ENCODE data around the gene IZUMO4. TPM values are rescaled to one million over a fixed set of nuclear protein-coding genes. Genes with fewer than 3 reads are reported as not detected.
A peak's percentile ranks its signal among the peaks of the same experiment; 100 is the strongest.

Gene IZUMO4
- total and polyA plus RNA-seq, 10 of the 15 experiments (the other 5 are each of a cell fraction or from before 2014, with no cell fraction given): 0.53 to 27.1 (median 7.5) TPM

GRCh38 chr19:2108251-2109016 lies 11.7 kb downstream of the IZUMO4 start:
- no peaks in the 10 kb centered on the region; the same call in 2 of the 3 replicates for H3K9me3 ChIP-seq (replicated peaks; ENCODE audit: control insufficient read depth, insufficient read depth, low read length)
- peaks cover 29 to 62% of the 10 kb centered on the region in 2 experiments; a peak in 3 of 4 replicates for H3K36me3 ChIP-seq (ENCODE audit: control insufficient read depth in 2 of 2, insufficient read depth in 2 of 2, low read length in 1 of 2)
- in situ Hi-C loops (cut with MboI): no loop called here
- DNase-seq (ENCODE audit: low read depth, low spot score) (no peak), FAIRE-seq (no peak), ATAC-seq (no peak)
- no peaks in the 10 kb centered on the region for H3K27me3 ChIP-seq (replicated peaks in 1 of 2; ENCODE audit: control insufficient read depth in 2 of 2, insufficient read depth in 2 of 2, low read length in 1 of 2)
- H3K4me2 ChIP-seq (ENCODE audit: control insufficient read depth, insufficient read depth): no peak overlapping the region
- H3K4me1 ChIP-seq (ENCODE audit: control insufficient read depth, insufficient read depth, low read length): no peaks in the 10 kb centered on the region
- WGBS (ENCODE audit: insufficient coverage, insufficient replicate concordance, low lambda C conversion rate, missing lambda C conversion rate): 95% methylated on average over 23 of the region's 23 CpGs
- intact Hi-C loops (cut with micrococcal nuclease; ENCODE audit: unreplicated experiment): no loop called here
- H3K4me3 ChIP-seq: no peak overlapping the region
- H3K9ac ChIP-seq (ENCODE audit: control insufficient read depth, insufficient read depth, low read length): no peak overlapping the region
- ChIA-PET RAD21 (ENCODE audit: unreplicated experiment) (no interaction called here), CTCF (no interaction called here), SMC1A (ENCODE audit: uncharacterized antibody, unreplicated experiment) (no interaction called here), POLR2A (no interaction called here)
- H3K79me2 ChIP-seq (ENCODE audit: control insufficient read depth, insufficient read depth, low read length): peaks cover 3% of the 10 kb centered on the region
- H2AFZ ChIP-seq (ENCODE audit: control insufficient read depth, low read depth, low read length): no peak overlapping the region
- no peak overlapping the region for H3K27ac ChIP-seq (ENCODE audit: control insufficient read depth, insufficient read depth)
- no TSS peak for BruUV-seq (replicated peaks)
- no peaks in the 10 kb centered on the region for H4K20me1 ChIP-seq (ENCODE audit: control insufficient read depth, insufficient read depth)
- TF ChIP-seq TAF1 (IDR thresholded peaks at IDR 0.05; ENCODE audit: borderline replicate concordance, low read depth, low read length): no peak
- TF ChIP-seq POLR2A (IDR thresholded peaks at IDR 0.05; ENCODE audit: low read depth, low read length): peak; percentile 24; the same call in 1 of the 2 replicates

- Histone ChIP-seq H3K27me3 (replicated peaks in 1 of 2; ENCODE audit: control insufficient read depth in 2 of 2, insufficient read depth in 2 of 2, low read length in 1 of 2) (no peaks in the 10 kb centered on the region), H3K4me1 (ENCODE audit: control insufficient read depth, insufficient read depth, low read length) (no peaks in the 10 kb centered on the region), H3K27ac (ENCODE audit: control insufficient read depth, insufficient read depth) (no peak overlapping the region), H3K36me3 (ENCODE audit: control insufficient read depth in 2 of 2, insufficient read depth in 2 of 2, low read length in 1 of 2) (peaks cover 24 to 64% of the 10 kb centered on the region in 2 experiments; a peak in 3 of 4 replicates), H3K4me3 (no peak overlapping the region), H2AFZ (ENCODE audit: control insufficient read depth, low read depth, low read length) (no peak overlapping the region), H3K9ac (ENCODE audit: control insufficient read depth, insufficient read depth, low read length) (no peak overlapping the region), H4K20me1 (ENCODE audit: control insufficient read depth, insufficient read depth) (no peaks in the 10 kb centered on the region), H3K4me2 (ENCODE audit: control insufficient read depth, insufficient read depth) (no peak overlapping the region), H3K9me3 (replicated peaks; ENCODE audit: control insufficient read depth, insufficient read depth, low read length) (no peaks in the 10 kb centered on the region; the same call in 2 of the 3 replicates), H3K79me2 (ENCODE audit: control insufficient read depth, insufficient read depth, low read length) (peaks cover 2% of the 10 kb centered on the region)
- ChIA-PET POLR2A (no interaction called here), CTCF (no interaction called here), RAD21 (ENCODE audit: unreplicated experiment) (no interaction called here), SMC1A (ENCODE audit: uncharacterized antibody, unreplicated experiment) (no interaction called here)
- in situ Hi-C loops (cut with MboI) (no loop called here), intact Hi-C loops (cut with micrococcal nuclease; ENCODE audit: unreplicated experiment) (no loop called here)
- no TSS peak for BruUV-seq (replicated peaks)
- ATAC-seq (no peak), FAIRE-seq (no peak), DNase-seq (ENCODE audit: low read depth, low spot score) (no peak)
- 96% methylated on average over 31 of the region's 31 CpGs for WGBS (ENCODE audit: insufficient coverage, insufficient replicate concordance, low lambda C conversion rate, missing lambda C conversion rate)
- TF ChIP-seq NFYB (IDR thresholded peaks at IDR 0.05; ENCODE audit: insufficient read depth, low read depth, low read length) (no peak), FOS (IDR thresholded peaks at IDR 0.05; ENCODE audit: borderline replicate concordance, extremely low read depth, insufficient read length) (no peak), USF1 (IDR thresholded peaks at IDR 0.05; ENCODE audit: borderline replicate concordance, extremely low read length, insufficient read depth, low read depth, low read length) (no peak), RAD21 (IDR thresholded peaks at IDR 0.05; ENCODE audit: insufficient read depth, low read depth, low read length) (no peak), E2F8 (IDR thresholded peaks at IDR 0.05; ENCODE audit: low read depth, partially characterized antibody) (no peak)
These were observed 12.5 kb downstream of the IZUMO4 start for GRCh38 chr19:2109046-2109864.

Measured in GM12878 (cell line).